Measurements from ENCODE around the gene TATDN2.

The TATDN2 gene

DNA sequence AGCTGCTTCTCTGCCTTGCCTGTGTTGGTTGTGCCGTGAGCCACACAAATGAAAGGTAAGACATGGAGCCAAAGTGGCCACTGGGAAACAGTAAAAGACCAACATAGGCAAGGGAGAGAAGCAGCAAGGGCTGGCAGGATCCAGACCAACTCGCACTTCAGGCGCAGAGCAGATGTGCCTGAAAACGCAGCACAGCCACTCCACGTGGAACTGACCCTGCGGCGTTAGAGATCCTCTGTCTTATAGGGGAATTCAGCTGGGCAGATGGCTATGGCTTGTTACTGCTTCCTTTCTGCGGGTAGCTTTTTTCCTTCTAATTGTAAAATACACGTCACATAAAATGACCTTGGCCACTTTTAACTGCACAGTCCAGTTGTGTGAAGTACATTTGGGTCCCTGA is 54.8 kb downstream of the TATDN2 start:
- TF ChIP-seq, protein P1, sequence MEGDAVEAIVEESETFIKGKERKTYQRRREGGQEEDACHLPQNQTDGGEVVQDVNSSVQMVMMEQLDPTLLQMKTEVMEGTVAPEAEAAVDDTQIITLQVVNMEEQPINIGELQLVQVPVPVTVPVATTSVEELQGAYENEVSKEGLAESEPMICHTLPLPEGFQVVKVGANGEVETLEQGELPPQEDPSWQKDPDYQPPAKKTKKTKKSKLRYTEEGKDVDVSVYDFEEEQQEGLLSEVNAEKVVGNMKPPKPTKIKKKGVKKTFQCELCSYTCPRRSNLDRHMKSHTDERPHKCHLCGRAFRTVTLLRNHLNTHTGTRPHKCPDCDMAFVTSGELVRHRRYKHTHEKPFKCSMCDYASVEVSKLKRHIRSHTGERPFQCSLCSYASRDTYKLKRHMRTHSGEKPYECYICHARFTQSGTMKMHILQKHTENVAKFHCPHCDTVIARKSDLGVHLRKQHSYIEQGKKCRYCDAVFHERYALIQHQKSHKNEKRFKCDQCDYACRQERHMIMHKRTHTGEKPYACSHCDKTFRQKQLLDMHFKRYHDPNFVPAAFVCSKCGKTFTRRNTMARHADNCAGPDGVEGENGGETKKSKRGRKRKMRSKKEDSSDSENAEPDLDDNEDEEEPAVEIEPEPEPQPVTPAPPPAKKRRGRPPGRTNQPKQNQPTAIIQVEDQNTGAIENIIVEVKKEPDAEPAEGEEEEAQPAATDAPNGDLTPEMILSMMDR (IDR thresholded peaks at IDR 0.05; ENCODE audit: borderline replicate concordance, control extremely low read depth, extremely low read depth, insufficient read depth, missing control alignments) = no peak
- no peak for DNase-seq (ENCODE audit: low spot score)
- in situ Hi-C loops (cut with MboI; ENCODE audit: low sequenced_read_pairs, unreplicated experiment) = no loop called here

DNA sequence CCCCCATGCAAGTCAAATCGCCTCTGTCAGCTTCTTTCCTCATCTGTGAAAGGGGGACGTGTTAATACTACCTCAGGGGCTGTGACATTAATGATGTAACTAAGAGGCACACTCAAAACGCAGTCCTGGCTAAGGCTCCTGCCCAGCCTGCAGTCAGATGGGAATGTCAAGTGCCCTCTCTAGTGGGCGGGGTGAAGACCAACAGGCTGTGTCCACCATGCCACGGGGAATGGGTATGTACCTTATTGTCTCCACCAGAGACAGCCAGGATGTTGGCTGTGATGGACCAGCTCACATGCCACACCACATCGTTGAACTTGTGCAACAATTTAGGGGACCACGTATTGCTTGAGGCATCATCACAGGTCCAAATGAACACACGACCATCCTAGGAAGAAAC is 55.5 kb downstream of the TATDN2 start:
- DNase-seq (ENCODE audit: low spot score) = no peak
- in situ Hi-C loops (cut with MboI; ENCODE audit: low sequenced_read_pairs, unreplicated experiment) = no loop called here
- TF ChIP-seq, protein P1 (IDR thresholded peaks at IDR 0.05; ENCODE audit: borderline replicate concordance, control extremely low read depth, extremely low read depth, insufficient read depth, missing control alignments) = no peak

DNA sequence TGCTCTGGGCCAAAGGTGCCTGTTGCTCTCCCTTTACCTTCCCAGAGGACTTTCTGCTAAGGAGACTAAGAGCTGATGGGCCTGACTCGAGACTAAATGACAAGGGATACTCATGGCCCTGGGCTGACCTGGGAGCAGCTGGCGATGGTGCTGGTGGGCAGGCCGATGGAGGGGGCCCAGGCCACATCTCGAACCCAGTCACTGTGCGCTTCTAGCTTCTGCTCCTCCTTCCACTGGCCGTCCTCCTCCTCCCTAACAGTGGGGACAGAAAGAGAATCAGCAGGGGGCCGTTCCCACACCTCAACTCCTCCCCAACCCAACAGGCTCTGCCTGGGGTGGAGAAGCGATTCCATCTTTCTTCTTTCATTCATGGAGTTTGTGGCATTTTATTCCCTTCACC is 56.6 kb downstream of the TATDN2 start:
- in situ Hi-C loops (cut with MboI; ENCODE audit: low sequenced_read_pairs, unreplicated experiment) = no loop called here
- TF ChIP-seq, protein P1 (IDR thresholded peaks at IDR 0.05; ENCODE audit: borderline replicate concordance, control extremely low read depth, extremely low read depth, insufficient read depth, missing control alignments) = no peak

DNA sequence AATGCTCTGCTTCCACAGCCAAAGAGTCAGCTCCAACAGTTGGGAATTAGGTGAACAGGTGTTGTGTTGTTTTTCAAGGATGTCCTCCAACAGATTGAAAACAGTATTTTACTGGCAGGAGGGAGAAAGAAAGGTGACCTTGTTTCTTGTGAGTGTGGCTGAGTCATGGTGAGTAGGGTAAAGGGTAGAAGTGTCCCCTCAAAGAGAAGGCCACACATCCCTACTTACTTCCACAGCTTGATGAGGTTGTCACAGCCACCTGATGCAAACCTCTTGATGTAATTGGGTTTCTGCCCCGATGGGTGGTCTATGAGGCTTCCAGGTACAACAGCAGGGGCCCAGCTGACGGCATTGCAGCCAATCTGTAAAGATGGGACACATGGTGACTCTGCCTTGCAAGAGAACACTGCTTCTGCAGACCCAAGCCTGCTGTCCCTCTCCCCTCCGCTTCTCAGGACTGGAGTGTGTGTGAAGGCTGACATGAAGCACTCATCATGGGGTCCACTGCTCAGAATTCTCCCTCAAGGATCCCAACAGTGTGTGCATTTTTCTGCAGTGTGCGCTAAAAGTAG is 57.2 kb downstream of the TATDN2 start:
- in situ Hi-C loops (cut with MboI; ENCODE audit: low sequenced_read_pairs, unreplicated experiment) = no loop called here
- TF ChIP-seq, protein P1 (IDR thresholded peaks at IDR 0.05; ENCODE audit: borderline replicate concordance, control extremely low read depth, extremely low read depth, insufficient read depth, missing control alignments) = no peak
- DNase-seq (ENCODE audit: low spot score) = no peak

More for the DNA sequence above, 56.6 kb downstream of the TATDN2 start:
- DNase-seq (ENCODE audit: low spot score) = no peak

DNA sequence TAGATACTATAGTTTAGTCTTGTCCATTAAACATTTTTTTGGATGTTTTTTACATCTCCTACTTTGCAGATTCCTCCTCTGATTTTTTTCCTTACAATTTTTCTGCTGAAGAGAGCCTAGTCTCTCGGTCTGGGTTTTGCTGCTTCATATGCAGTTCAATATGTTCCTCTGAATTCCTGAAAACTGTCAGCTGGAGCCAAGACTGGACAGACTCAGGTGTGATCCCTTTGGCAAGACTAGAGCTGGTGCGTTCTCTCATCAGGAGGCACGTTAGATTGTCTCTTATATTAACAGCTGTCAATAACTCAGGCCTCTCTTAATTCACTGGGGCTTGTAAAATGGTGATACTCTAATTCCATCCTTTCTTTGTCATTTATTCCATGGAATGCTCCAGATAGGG is 57.9 kb downstream of the TATDN2 start:
- no peak for DNase-seq (ENCODE audit: low spot score)
- TF ChIP-seq, protein P1 (IDR thresholded peaks at IDR 0.05; ENCODE audit: borderline replicate concordance, control extremely low read depth, extremely low read depth, insufficient read depth, missing control alignments) = no peak
- in situ Hi-C loops (cut with MboI; ENCODE audit: low sequenced_read_pairs, unreplicated experiment) = no loop called here

DNA sequence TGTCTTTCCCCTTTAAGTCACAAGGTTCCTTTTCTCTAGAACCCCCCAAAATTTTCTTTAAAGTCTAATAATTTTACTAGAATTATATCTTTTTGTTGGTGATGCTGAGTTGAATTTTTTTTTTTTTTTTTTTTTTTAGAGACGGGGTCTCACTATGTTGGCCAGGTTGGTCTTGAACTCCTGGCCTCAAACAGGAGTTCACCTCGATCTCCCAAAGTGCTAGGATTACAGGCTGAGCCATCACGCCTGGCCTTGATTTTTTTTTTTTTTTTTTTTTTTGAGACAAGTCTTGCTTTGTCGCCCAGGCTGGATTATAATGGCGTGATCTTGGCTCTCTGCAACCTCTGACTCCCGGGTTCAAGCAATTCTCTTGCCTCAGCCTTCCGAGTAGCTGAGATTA is 60.4 kb downstream of the TATDN2 start:
- no peak for DNase-seq (ENCODE audit: low spot score)
- in situ Hi-C loops (cut with MboI; ENCODE audit: low sequenced_read_pairs, unreplicated experiment) = no loop called here
- TF ChIP-seq, protein P1 (IDR thresholded peaks at IDR 0.05; ENCODE audit: borderline replicate concordance, control extremely low read depth, extremely low read depth, insufficient read depth, missing control alignments) = no peak
